ENCODE data around the gene SRMS.

DNA sequence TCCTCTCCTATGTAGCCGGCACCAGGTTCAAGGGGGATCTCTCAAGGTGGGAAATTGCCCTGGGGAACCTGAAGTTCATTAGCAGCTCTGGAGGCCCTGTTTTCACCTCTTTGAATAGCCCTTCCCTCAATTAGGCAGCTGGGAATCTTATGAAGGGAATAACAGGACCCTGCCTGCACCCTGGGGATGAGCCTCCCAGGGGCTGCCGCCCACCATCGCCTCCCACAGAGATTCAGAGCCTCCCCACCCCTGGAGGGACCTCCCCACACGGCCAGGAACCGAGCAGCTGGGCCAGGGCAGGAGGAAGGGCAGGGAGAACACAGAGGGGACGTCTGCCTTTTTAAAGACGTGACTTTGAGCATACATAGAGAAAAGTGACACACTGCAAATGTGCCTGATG is 44.0 kb downstream of the SRMS start:
- TF ChIP-seq, protein P1, sequence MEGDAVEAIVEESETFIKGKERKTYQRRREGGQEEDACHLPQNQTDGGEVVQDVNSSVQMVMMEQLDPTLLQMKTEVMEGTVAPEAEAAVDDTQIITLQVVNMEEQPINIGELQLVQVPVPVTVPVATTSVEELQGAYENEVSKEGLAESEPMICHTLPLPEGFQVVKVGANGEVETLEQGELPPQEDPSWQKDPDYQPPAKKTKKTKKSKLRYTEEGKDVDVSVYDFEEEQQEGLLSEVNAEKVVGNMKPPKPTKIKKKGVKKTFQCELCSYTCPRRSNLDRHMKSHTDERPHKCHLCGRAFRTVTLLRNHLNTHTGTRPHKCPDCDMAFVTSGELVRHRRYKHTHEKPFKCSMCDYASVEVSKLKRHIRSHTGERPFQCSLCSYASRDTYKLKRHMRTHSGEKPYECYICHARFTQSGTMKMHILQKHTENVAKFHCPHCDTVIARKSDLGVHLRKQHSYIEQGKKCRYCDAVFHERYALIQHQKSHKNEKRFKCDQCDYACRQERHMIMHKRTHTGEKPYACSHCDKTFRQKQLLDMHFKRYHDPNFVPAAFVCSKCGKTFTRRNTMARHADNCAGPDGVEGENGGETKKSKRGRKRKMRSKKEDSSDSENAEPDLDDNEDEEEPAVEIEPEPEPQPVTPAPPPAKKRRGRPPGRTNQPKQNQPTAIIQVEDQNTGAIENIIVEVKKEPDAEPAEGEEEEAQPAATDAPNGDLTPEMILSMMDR (IDR thresholded peaks at IDR 0.05), result no peak
- no peak for TF ChIP-seq POLR2AphosphoS5 (IDR thresholded peaks at IDR 0.05)
